H1 (cell line): ENCODE measurements around the gene HES4. TPM values are rescaled to one million over a fixed set of nuclear protein-coding genes. Genes with fewer than 3 reads are reported as not detected.

ENCODE experiments used
- CHD7 ChIP-seq: fragments of 300-600 bp; sonication (generic); IDR thresholded peaks from 2 replicates; pipeline ENCODE4 v1.7.1; 2012; ENCODE audit warnings: low read length, moderate library complexity, mild to moderate bottlenecking, inconsistent platforms; ENCODE audit not compliant: insufficient replicate concordance
- PHF8 ChIP-seq: fragments of 200-600 bp; sonication (generic); conservative IDR thresholded peaks from 2 replicates; pipeline ENCODE4 v1.7.1; 2012; ENCODE audit warnings: low read depth, mild to moderate bottlenecking, inconsistent platforms, low read length, moderate library complexity
- SAP30 ChIP-seq: fragments of 300-600 bp; sonication (generic); IDR thresholded peaks from 2 replicates; pipeline ENCODE4 v1.7.1; 2012; ENCODE audit warnings: low read length, moderate library complexity, mild to moderate bottlenecking, inconsistent platforms; ENCODE audit not compliant: insufficient read depth, insufficient replicate concordance
- SUZ12 ChIP-seq: fragments of 200-600 bp; sonication (generic); IDR thresholded peaks from 2 replicates; pipeline ENCODE4 v1.6.1; 2012; ENCODE audit warnings: mild to moderate bottlenecking, inconsistent platforms, low read length, moderate library complexity, mixed read lengths
- polyA plus RNA-seq, 7 experiments: library from polyadenylated mRNA; depleted of rRNA in 3 of 7; stranded (reverse) in 5 of 7; unstranded in 2 of 7; fragments of >200 nt in 5 of 7; fragments of 200-250 nt in 2 of 7; gene quantifications; 1 replicate in 5 of 7; 2 replicates in 1 of 7; 4 replicates in 1 of 7; pipeline versions ENCODE4 v1.2.1 to v1.2.3, GENCODE V29; 2011 to 2013; ENCODE audit warnings: missing spikeins in 2 of 7, mixed read lengths in 2 of 7
- total RNA-seq: library from RNA; stranded (reverse); fragmentation: NEBNext Ultra II Directional; extraction: Animal tissue kit (Norgen Biotek cat#: 25700); gene quantifications from 2 replicates; pipeline ENCODE4 v1.2.1, GENCODE V29; 2021

The HES4 gene
- total and polyA plus RNA-seq, 2 of the 8 experiments (the other 6 are each of a cell fraction or from before 2014, with no cell fraction given) = 2.8 to 3.5 TPM

GRCh38 chr1:992362-992761 lies 7.5 kb downstream of the HES4 start (continued):
- TF ChIP-seq PHF8 (no peak), SUZ12 (no peak), CHD7 (no peak), SAP30 (no peak)
- TF ChIP-seq, all 59 proteins: peak for 0
